ENCODE data around the gene CIB2. TPM values are rescaled to one million over a fixed set of nuclear protein-coding genes. Genes with fewer than 3 reads are reported as not detected.

CIB2 gene
- total and polyA plus RNA-seq, 8 donors, result 1.5 to 5.1 (median 3.8) TPM

GRCh38 chr15:78082106-78082742 lies 49.0 kb downstream of the CIB2 start:
- no peak for DNase-seq
- H3K4me3 ChIP-seq, result no peak overlapping the region
- intact Hi-C loops (cut with DNase I), result no loop called here
- WGBS, 2 donors, result 68 to 83% methylated on average over 5 of the region's 5 CpGs
- no peak for FAIRE-seq
- ATAC-seq, result peak in 2 of 4 donors; percentile 50 to 59
- no peaks in the 10 kb centered on the region for H3K27me3 ChIP-seq
- H3K4me1 ChIP-seq, result peaks cover 0 to 3% (median 0%) of the 10 kb centered on the region in 3 donors
- H3K9me3 ChIP-seq, result no peaks in the 10 kb centered on the region
- no peaks in the 10 kb centered on the region for H3K36me3 ChIP-seq
- no peak overlapping the region for H3K27ac ChIP-seq
- TF ChIP-seq CTCF (IDR thresholded peaks at IDR 0.05), result no peak

DNA sequence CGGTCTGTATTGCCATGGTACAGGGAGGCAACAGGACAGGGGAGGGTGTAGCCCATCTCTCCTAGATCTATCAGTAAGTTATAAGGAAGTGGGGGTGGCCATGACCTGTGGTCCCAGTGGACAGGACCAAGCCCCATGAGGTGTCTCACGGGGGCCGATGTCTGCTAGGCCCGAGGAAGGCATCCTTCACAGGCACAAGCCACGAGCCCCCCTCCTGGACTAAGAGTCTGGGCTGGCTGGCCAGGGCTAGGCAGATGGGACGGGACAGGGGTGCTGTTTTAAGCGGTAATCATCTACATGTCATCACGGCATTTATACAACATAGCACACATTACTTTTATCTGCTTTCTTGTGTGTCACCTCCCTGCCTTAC lies 51.2 kb downstream of the CIB2 start:
- TF ChIP-seq CTCF (IDR thresholded peaks at IDR 0.05), result no peak
- ATAC-seq (no peak), DNase-seq (no peak), FAIRE-seq (no peak)
- no peaks in the 10 kb centered on the region for H3K9me3 ChIP-seq
- WGBS, 2 donors, result 83 to 84% methylated on average over 8 of the region's 8 CpGs
- no peaks in the 10 kb centered on the region for H3K36me3 ChIP-seq
- H3K4me3 ChIP-seq, result no peak overlapping the region
- no peak overlapping the region for H3K27ac ChIP-seq
- intact Hi-C loops (cut with DNase I), result no loop called here
- H3K27me3 ChIP-seq, result no peaks in the 10 kb centered on the region
- peaks cover 0 to 19% (median 12%) of the 10 kb centered on the region in 3 donors for H3K4me1 ChIP-seq

GRCh38 chr15:78079298-78080087 lies 51.8 kb downstream of the CIB2 start:
- Histone ChIP-seq H3K4me1 (peaks cover 0 to 19% (median 13%) of the 10 kb centered on the region in 3 donors), H3K27ac (no peak overlapping the region), H3K27me3 (no peaks in the 10 kb centered on the region), H3K4me3 (no peak overlapping the region), H3K9me3 (no peaks in the 10 kb centered on the region), H3K36me3 (no peaks in the 10 kb centered on the region)
- FAIRE-seq (no peak), DNase-seq (no peak), ATAC-seq (no peak)
- intact Hi-C loops (cut with DNase I), result loop anchor here in 1 of 3 donors (10.0 kb wide), 1 partner anchor 55 kb away; no protein-coding TSS in a partner anchor
- 88 to 92% methylated on average over 11 of the region's 11 CpGs for WGBS, 2 donors
- no peak for TF ChIP-seq CTCF (IDR thresholded peaks at IDR 0.05)

GRCh38 chr15:78077871-78078210 lies 53.4 kb downstream of the CIB2 start:
- no peaks in the 10 kb centered on the region for H3K27me3 ChIP-seq
- H3K4me3 ChIP-seq, result peak overlapping the region in 3 of 4 donors; percentile 72 to 89 (median 80)
- FAIRE-seq, result no peak
- no peak for DNase-seq
- peak in 3 of 4 donors; percentile 5 to 13 (median 6) for ATAC-seq
- H3K27ac ChIP-seq, result peak overlapping the region in 2 of 4 donors; percentile 5 to 47
- intact Hi-C loops (cut with DNase I), result loop anchor here in 1 of 3 donors (10.0 kb wide), 1 partner anchor 53 kb away; no protein-coding TSS in a partner anchor
- no peaks in the 10 kb centered on the region for H3K36me3 ChIP-seq
- no peaks in the 10 kb centered on the region for H3K9me3 ChIP-seq
- peaks cover 0 to 19% (median 13%) of the 10 kb centered on the region in 3 donors for H3K4me1 ChIP-seq
- WGBS, 2 donors, result 6 to 13% methylated on average over 7 of the region's 7 CpGs
- TF ChIP-seq CTCF (IDR thresholded peaks at IDR 0.05), result no peak
